Measurements from ENCODE around the gene SLCO1B1. TPM values are rescaled to one million over a fixed set of nuclear protein-coding genes. Genes with fewer than 3 reads are reported as not detected.

SLCO1B1 gene
- total and polyA plus RNA-seq, 2 donors (not counting 3 experiments of a cell fraction or from before 2014, with no cell fraction given): not detected

DNA sequence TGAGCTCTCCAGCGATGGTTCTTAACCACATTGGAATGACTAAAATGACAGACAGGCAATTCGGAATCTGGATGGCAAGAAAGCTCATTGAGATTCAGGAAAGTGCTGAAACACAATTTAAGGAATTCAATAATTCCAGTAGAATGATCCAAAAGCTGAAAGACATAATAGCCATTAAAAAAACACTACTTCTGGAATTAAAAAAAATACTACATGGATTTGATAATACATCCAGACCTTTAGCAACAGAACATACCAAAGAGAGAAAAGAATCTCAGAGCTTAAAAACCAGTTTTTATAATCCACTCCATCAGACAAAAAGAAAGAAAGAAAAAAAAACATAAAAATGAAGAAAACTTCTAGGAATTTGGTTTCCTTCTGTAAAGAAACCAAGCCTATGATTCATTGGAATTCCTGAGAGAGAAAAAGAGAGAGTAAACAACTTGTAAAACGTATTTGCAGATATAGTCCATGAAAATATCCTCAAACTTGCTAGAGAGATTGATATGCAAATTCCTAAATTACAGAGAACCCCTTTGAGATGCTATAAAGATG is 52.8 kb downstream of the SLCO1B1 start:
- Histone ChIP-seq H3K36me3 (ENCODE audit: control insufficient read depth in 2 of 2, extremely low read depth in 1 of 2, insufficient read depth in 2 of 2, low read length in 2 of 2) (no peaks in the 10 kb centered on the region), H3K27me3 (ENCODE audit: control insufficient read depth in 2 of 2, insufficient read depth in 2 of 2, low read length in 2 of 2) (no peaks in the 10 kb centered on the region), H3K27ac (ENCODE audit: insufficient read depth, low read depth, low read length) (no peak overlapping the region), H2AFZ (ENCODE audit: low read depth, low read length) (no peak overlapping the region), H3K9me1 (replicated peaks; ENCODE audit: control insufficient read depth, extremely low read depth, insufficient read depth, low read length) (no peaks in the 10 kb centered on the region), H3K4me2 (ENCODE audit: insufficient read depth, low read length) (no peak overlapping the region), H3K9me3 (replicated peaks; ENCODE audit: control insufficient read depth, insufficient read depth, low read length) (no peaks in the 10 kb centered on the region), H3K4me1 (ENCODE audit: control insufficient read depth, extremely low read depth, insufficient read depth, low read length) (no peaks in the 10 kb centered on the region), H3K79me2 (ENCODE audit: control insufficient read depth, insufficient read depth, low read length) (no peaks in the 10 kb centered on the region), H3K4me3 (replicated peaks in 1 of 3; ENCODE audit: insufficient read depth in 1 of 3, low read depth in 1 of 3, low read length in 3 of 3) (no peak overlapping the region), H4K20me1 (replicated peaks; ENCODE audit: control insufficient read depth, extremely low read depth, insufficient read depth, low read length) (no peaks in the 10 kb centered on the region), H3K9ac (replicated peaks; ENCODE audit: extremely low read depth, insufficient read depth, low read length) (no peak overlapping the region)
- no peak for TF ChIP-seq EZH2 (IDR thresholded peaks at IDR 0.05; ENCODE audit: borderline replicate concordance, low read depth, low read length, severe bottlenecking)
- TF ChIP-seq, protein P1, sequence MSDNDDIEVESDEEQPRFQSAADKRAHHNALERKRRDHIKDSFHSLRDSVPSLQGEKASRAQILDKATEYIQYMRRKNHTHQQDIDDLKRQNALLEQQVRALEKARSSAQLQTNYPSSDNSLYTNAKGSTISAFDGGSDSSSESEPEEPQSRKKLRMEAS (IDR thresholded peaks at IDR 0.05; ENCODE audit: insufficient read depth, insufficient read length): no peak
- TF ChIP-seq GATA2 (IDR thresholded peaks at IDR 0.05; ENCODE audit: insufficient read depth, insufficient read length, low read depth, low read length): no peak
- TF ChIP-seq MYC (IDR thresholded peaks at IDR 0.05; ENCODE audit: low read depth, low read length): no peak
- no peak for TF ChIP-seq FOS (IDR thresholded peaks at IDR 0.05; ENCODE audit: borderline replicate concordance, insufficient read depth, low read length)
- no peak for TF ChIP-seq POLR2A (IDR thresholded peaks at IDR 0.05; ENCODE audit: low read depth, low read length)
- TF ChIP-seq POLR2AphosphoS5 (IDR thresholded peaks at IDR 0.05; ENCODE audit: insufficient read depth, low read depth, low read length): no peak
- no peak for TF ChIP-seq JUN (IDR thresholded peaks at IDR 0.05; ENCODE audit: borderline replicate concordance, insufficient read depth, insufficient read length, low read depth)
- TF ChIP-seq, protein P2, sequence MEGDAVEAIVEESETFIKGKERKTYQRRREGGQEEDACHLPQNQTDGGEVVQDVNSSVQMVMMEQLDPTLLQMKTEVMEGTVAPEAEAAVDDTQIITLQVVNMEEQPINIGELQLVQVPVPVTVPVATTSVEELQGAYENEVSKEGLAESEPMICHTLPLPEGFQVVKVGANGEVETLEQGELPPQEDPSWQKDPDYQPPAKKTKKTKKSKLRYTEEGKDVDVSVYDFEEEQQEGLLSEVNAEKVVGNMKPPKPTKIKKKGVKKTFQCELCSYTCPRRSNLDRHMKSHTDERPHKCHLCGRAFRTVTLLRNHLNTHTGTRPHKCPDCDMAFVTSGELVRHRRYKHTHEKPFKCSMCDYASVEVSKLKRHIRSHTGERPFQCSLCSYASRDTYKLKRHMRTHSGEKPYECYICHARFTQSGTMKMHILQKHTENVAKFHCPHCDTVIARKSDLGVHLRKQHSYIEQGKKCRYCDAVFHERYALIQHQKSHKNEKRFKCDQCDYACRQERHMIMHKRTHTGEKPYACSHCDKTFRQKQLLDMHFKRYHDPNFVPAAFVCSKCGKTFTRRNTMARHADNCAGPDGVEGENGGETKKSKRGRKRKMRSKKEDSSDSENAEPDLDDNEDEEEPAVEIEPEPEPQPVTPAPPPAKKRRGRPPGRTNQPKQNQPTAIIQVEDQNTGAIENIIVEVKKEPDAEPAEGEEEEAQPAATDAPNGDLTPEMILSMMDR (IDR thresholded peaks at IDR 0.05; ENCODE audit: extremely low read depth in 1 of 2, insufficient read depth in 1 of 2, low read depth in 1 of 2, low read length in 2 of 2): no peak
- ChIA-PET POLR2A (no interaction called here), CTCF (interaction anchor here (0.5 kb wide), 1 partner anchor 796 kb away, joined by 3 read pairs; no protein-coding TSS in a partner anchor)
- DNase-seq (ENCODE audit: low read depth, low spot score): no peak
- BruUV-seq (replicated peaks): no TSS peak
- intact Hi-C loops (cut with micrococcal nuclease): no loop called here
- FAIRE-seq: no peak
- dilution Hi-C loops (cut with MboI; ENCODE audit: extremely low pct_ligation_motif_present, low sequenced_read_pairs): no loop called here
